GM12878 (cell line): ENCODE data around the gene BATF. TPM values are rescaled to one million over a fixed set of nuclear protein-coding genes. Genes with fewer than 3 reads are reported as not detected.

Experiments used
- ATAC-seq: fragments of 200-7000 bp; cut with Tn5 transposase; 3 replicates; pipeline ENCODE4 v1.9.1; 2020; ENCODE audit warnings: mild to moderate bottlenecking, moderate library complexity
- BruUV-seq: library from RNA; stranded (reverse); fragments of 400-500 nt; replicated peaks from 2 replicates; lab custom pipeline; 2021; lab: Mats Ljungman, UMichigan
- CTCF ChIA-PET: fragments of 300-600 bp; sonication (Branson Sonifier 250); formaldehyde crosslinking; extraction: SDS; loops from one replicate; lab custom pipeline; 2021; ENCODE audit warnings: inconsistent platforms; lab: Yijun Ruan, JAX
- POLR2A ChIA-PET: fragments of 350-600 bp; formaldehyde crosslinking; extraction: SDS; loops from one replicate; lab custom pipeline; 2021; ENCODE audit warnings: inconsistent platforms; lab: Charles Lee
- RAD21 ChIA-PET: fragments of 300-600 bp; sonication (Branson Sonifier 250); formaldehyde crosslinking; loops from one replicate; lab custom pipeline; 2023; ENCODE audit warnings: antibody characterized with exemption; ENCODE audit not compliant: unreplicated experiment; lab: Charles Lee
- SMC1A ChIA-PET: fragments of 300-600 bp; sonication (Branson Sonifier 250); formaldehyde crosslinking; loops from one replicate; lab custom pipeline; 2023; ENCODE audit not compliant: unreplicated experiment, uncharacterized antibody; lab: Charles Lee
- DNase-seq: peaks from one replicate; pipeline ENCODE4 v3.0.0-alpha.2; 2011; ENCODE audit warnings: low read depth, low spot score
- FAIRE-seq: peaks from 3 replicates; lab custom pipeline; 2011; peaks lifted over from hg19 to GRCh38; lab: Jason Lieb, UNC
- H2AFZ ChIP-seq: 2 replicates; pipeline ENCODE4 v1.6.0; 2011; ENCODE audit warnings: low read depth, low read length, control low read depth; ENCODE audit not compliant: control insufficient read depth
- H3K27ac ChIP-seq: 2 replicates; pipeline ENCODE4 v1.5.1; 2011; ENCODE audit warnings: control low read depth; ENCODE audit not compliant: control insufficient read depth, insufficient read depth
- H3K27me3 ChIP-seq, 2 experiments: replicated peaks in 1 of 2; 2 replicates each; pipeline versions ENCODE4 v1.6.0 to v1.6.1; 2011; ENCODE audit warnings: low read length in 1 of 2; ENCODE audit not compliant: control insufficient read depth in 2 of 2, insufficient read depth in 2 of 2
- H3K36me3 ChIP-seq, 2 experiments: 2 replicates each; pipeline ENCODE4 v1.5.1; 2011; ENCODE audit warnings: low read length in 1 of 2; ENCODE audit not compliant: control insufficient read depth in 2 of 2, insufficient read depth in 2 of 2
- H3K4me1 ChIP-seq: 2 replicates; pipeline ENCODE4 v1.6.1; 2011; ENCODE audit warnings: mild to moderate bottlenecking, low read length, moderate library complexity, mixed read lengths; ENCODE audit not compliant: control insufficient read depth, insufficient read depth
- H3K4me2 ChIP-seq: 2 replicates; pipeline ENCODE4 v1.6.0; 2011; ENCODE audit warnings: control low read depth; ENCODE audit not compliant: control insufficient read depth, insufficient read depth
- H3K4me3 ChIP-seq: fragments of 200-600 bp; sonication (generic); 2 replicates; pipeline ENCODE4 v1.5.1; 2016
- H3K79me2 ChIP-seq: 2 replicates; pipeline ENCODE4 v1.6.0; 2011; ENCODE audit warnings: low read length; ENCODE audit not compliant: control insufficient read depth, insufficient read depth
- H3K9ac ChIP-seq: 2 replicates; pipeline ENCODE4 v1.8.0; 2011; ENCODE audit warnings: low read length, control low read depth, mixed read lengths; ENCODE audit not compliant: control insufficient read depth, insufficient read depth
- H3K9me3 ChIP-seq: replicated peaks from 3 replicates; pipeline ENCODE4 v1.5.1; 2011; ENCODE audit warnings: mild to moderate bottlenecking, low read length; ENCODE audit not compliant: control insufficient read depth, insufficient read depth
- H4K20me1 ChIP-seq: 2 replicates; pipeline ENCODE4 v1.6.0; 2011; ENCODE audit not compliant: control insufficient read depth, insufficient read depth
- ATF2 ChIP-seq: IDR thresholded peaks from 2 replicates; pipeline ENCODE4 v1.6.1; 2012; ENCODE audit warnings: low read length, inconsistent platforms
- ATF3 ChIP-seq: IDR thresholded peaks from 2 replicates; pipeline ENCODE4 v1.6.1; 2011; ENCODE audit warnings: low read depth, mild to moderate bottlenecking, low read length, moderate library complexity, borderline replicate concordance; ENCODE audit errors: extremely low read depth
- CEBPB ChIP-seq, 2 experiments: fragments of 150-350 bp in 1 of 2; IDR thresholded peaks; 2 replicates each; pipeline ENCODE4 v1.6.1; 2012 to 2014; ENCODE audit warnings: low read depth in 2 of 2, low read length in 2 of 2, borderline replicate concordance in 1 of 2, inconsistent platforms in 1 of 2
- E2F8 ChIP-seq: fragments of 450-650 bp; IDR thresholded peaks from 2 replicates; pipeline ENCODE4 v1.6.1; 2018; ENCODE audit warnings: mild to moderate bottlenecking, low read depth, moderate library complexity; ENCODE audit not compliant: partially characterized antibody
- HSF1 ChIP-seq: fragments of 150-350 bp; IDR thresholded peaks from 2 replicates; pipeline ENCODE4 v1.6.1; 2014; ENCODE audit warnings: mild to moderate bottlenecking, low read depth, low read length
- IKZF2 ChIP-seq, 2 experiments: fragments of 450-650 bp; IDR thresholded peaks; 2 replicates each; pipeline ENCODE4 v1.6.1; 2017; ENCODE audit warnings: mild to moderate bottlenecking in 2 of 2, moderate library complexity in 2 of 2
- KAT2A ChIP-seq: conservative IDR thresholded peaks from 2 replicates; pipeline ENCODE4 v1.6.1; 2011; ENCODE audit warnings: low read depth, low read length; ENCODE audit not compliant: control insufficient read depth
- NFXL1 ChIP-seq: fragments of 450-650 bp; IDR thresholded peaks from 2 replicates; pipeline ENCODE4 v1.6.1; 2017; ENCODE audit warnings: antibody characterized with exemption, mild to moderate bottlenecking, borderline replicate concordance
- POLR2A ChIP-seq: IDR thresholded peaks from 2 replicates; pipeline ENCODE4 v1.6.1; 2011; ENCODE audit warnings: low read depth, mild to moderate bottlenecking, low read length
- RBBP5 ChIP-seq: fragments of 200-600 bp; sonication (generic); conservative IDR thresholded peaks from 2 replicates; pipeline ENCODE4 v1.6.1; 2016
- RUNX3 ChIP-seq: IDR thresholded peaks from 2 replicates; pipeline ENCODE4 v1.6.1; 2012; ENCODE audit warnings: low read length, inconsistent platforms
- ZBTB40 ChIP-seq: fragments of 450-650 bp; IDR thresholded peaks from 2 replicates; pipeline ENCODE4 v1.6.1; 2016; ENCODE audit warnings: mild to moderate bottlenecking, moderate library complexity, borderline replicate concordance
- ZZZ3 ChIP-seq: IDR thresholded peaks from 2 replicates; pipeline ENCODE4 v1.6.1; 2011; ENCODE audit warnings: low read depth; ENCODE audit not compliant: control insufficient read depth, insufficient read length
- WGBS: methylation state at CpG from one replicate; pipeline ENCODE4 v1.1.6; 2016; ENCODE audit warnings: low lambda C conversion rate; ENCODE audit not compliant: insufficient replicate concordance, insufficient coverage; ENCODE audit errors: missing lambda C conversion rate; 5-methylcytosine and 5-hydroxymethylcytosine counted together
- in situ Hi-C: fragments of 300-500 bp; cut with MboI; formaldehyde crosslinking; loops from 9 replicates; pipeline ENCODE4 v1.14.3; 2018; ENCODE audit warnings: mixed read lengths
- intact Hi-C: fragments of 100-400 bp; cut with micrococcal nuclease; formaldehyde crosslinking; loops from one replicate; pipeline ENCODE4 v1.14.2; 2022; ENCODE audit not compliant: unreplicated experiment
- polyA plus RNA-seq, 11 experiments: library from polyadenylated mRNA; depleted of rRNA in 4 of 11; unstranded in 6 of 11; stranded (reverse) in 5 of 11; fragments of >200 nt; fragmentation: Nextera tagmentation in 4 of 11; fragmentation: Illumina TruSeq in 1 of 11; extraction: Ambion mirVana in 4 of 11; extraction: Trizol in 1 of 11; gene quantifications; 1 replicate in 1 of 11; 2 replicates in 10 of 11; pipeline versions ENCODE4 v1.2.1 to v1.2.3, GENCODE V29; 2011 to 2016; ENCODE audit warnings: inconsistent platforms in 2 of 11, missing spikeins in 2 of 11, low read depth in 1 of 11
- total RNA-seq, 4 experiments: library from RNA; depleted of rRNA in 3 of 4; stranded (reverse); fragments of >200 nt in 3 of 4; fragmentation: Illumina TruSeq in 1 of 4; extraction: Trizol in 1 of 4; gene quantifications; 2 replicates each; pipeline versions ENCODE4 v1.2.1 to v1.2.3, GENCODE V29; 2013 to 2021

Gene BATF
- total and polyA plus RNA-seq, 10 of the 15 experiments (the other 5 are each of a cell fraction or from before 2014, with no cell fraction given), result 10.0 to 154 (median 103) TPM

GRCh38 chr14:75495882-75496281 is 26.4 kb upstream of the BATF start:
- in situ Hi-C loops, result no loop called here
- H3K27ac ChIP-seq, result peak overlapping the region; percentile 54
- RAD21 ChIA-PET, result interaction anchor here (0.9 to 18.1 kb wide), 16 partner anchors 8 to 201 kb away, joined by 3 to 645 read pairs (median 6); partner anchors contain the start of genes BATF, ERG28 and JDP2
- SMC1A ChIA-PET, result interaction anchor here (0.7 to 16.1 kb wide), 13 partner anchors 9 to 237 kb away, joined by 3 to 619 read pairs (median 6); partner anchors contain the start of gene BATF
- WGBS, result 87% methylated on average over 5 of the region's 5 CpGs
- no peaks in the 10 kb centered on the region for H3K36me3 ChIP-seq
- FAIRE-seq, result no peak
- no peak for ATAC-seq
- H3K4me3 ChIP-seq, result no peak overlapping the region
- DNase-seq, result no peak
- H3K79me2 ChIP-seq, result no peaks in the 10 kb centered on the region; the same call in 1 of the 2 replicates
- H3K9me3 ChIP-seq, result no peaks in the 10 kb centered on the region
- H3K9ac ChIP-seq, result no peak overlapping the region
- no peaks in the 10 kb centered on the region for H4K20me1 ChIP-seq
- POLR2A ChIA-PET, result interaction anchor here (1.0 to 16.2 kb wide), 6 partner anchors 9 to 165 kb away, joined by 3 to 385 read pairs (median 6); partner anchors contain the start of genes BATF, ERG28 and TTLL5
- no TSS peak for BruUV-seq
- H3K4me1 ChIP-seq, result peaks cover 76% of the 10 kb centered on the region
- H3K27me3 ChIP-seq, result no peaks in the 10 kb centered on the region
- 0 out of 2 replicates have a peak overlapping the region, but pooled peaks have one; percentile 55 for H3K4me2 ChIP-seq
- intact Hi-C loops, result loop anchor here (5.0 to 10.0 kb wide), 2 partner anchors 49 to 166 kb away; partner anchors contain the start of genes ERG28 and TTLL5
- CTCF ChIA-PET, result interaction anchor here (1.3 to 19.8 kb wide), 13 partner anchors 8 to 188 kb away, joined by 3 to 520 read pairs (median 6); partner anchors contain the start of genes BATF, ERG28 and TTLL5
- no peak overlapping the region for H2AFZ ChIP-seq
- peak in 1 of 2 experiments; percentile 8; a peak in 1 of 4 replicates for TF ChIP-seq IKZF2 (IDR thresholded peaks at IDR 0.05)
- TF ChIP-seq NFXL1, result no peak
- TF ChIP-seq ATF2, result no peak
- TF ChIP-seq RBBP5, result no peak
- TF ChIP-seq KAT2A, result no peak
- TF ChIP-seq ZZZ3, result no peak
- no peak for TF ChIP-seq CEBPB (IDR thresholded peaks at IDR 0.05; ENCODE audit: borderline replicate concordance in 1 of 2, low read depth in 2 of 2, low read length in 2 of 2)
- peak; percentile 57 for TF ChIP-seq RUNX3
- TF ChIP-seq HSF1, result no peak
- TF ChIP-seq ATF3, result no peak
- TF ChIP-seq E2F8, result no peak
- TF ChIP-seq POLR2A, result no peak
- TF ChIP-seq ZBTB40, result no peak
